ENCODE measurements around the gene CFAP141. TPM values are rescaled to one million over a fixed set of nuclear protein-coding genes. Genes with fewer than 3 reads are reported as not detected.

The CFAP141 gene
- total and polyA plus RNA-seq, 2 of the 4 experiments (the other 2 are of a cell fraction), result not detected

- ChIA-PET POLR2A (ENCODE audit: unreplicated experiment) (no interaction called here), CTCF (no interaction called here)
- TF ChIP-seq USF2 (IDR thresholded peaks at IDR 0.05; ENCODE audit: low read depth, low read length) (no peak), NFE2L2 (IDR thresholded peaks at IDR 0.05; ENCODE audit: low read depth, low read length) (no peak), RAD21 (IDR thresholded peaks at IDR 0.05; ENCODE audit: low read length) (no peak), CHD1 (IDR thresholded peaks at IDR 0.05; ENCODE audit: low read depth, low read length) (no peak), MXI1 (IDR thresholded peaks at IDR 0.05; ENCODE audit: borderline replicate concordance, low read depth, low read length) (no peak), CTCF (conservative IDR thresholded peaks at IDR 0.05; ENCODE audit: low read depth, low read length) (no peak), RCOR1 (IDR thresholded peaks at IDR 0.05; ENCODE audit: insufficient replicate concordance, low read length) (no peak), ELK1 (IDR thresholded peaks at IDR 0.05; ENCODE audit: borderline replicate concordance, low read depth, low read length) (no peak), POLR2A (IDR thresholded peaks at IDR 0.05; ENCODE audit: low read depth, low read length) (no peak), SMC3 (IDR thresholded peaks at IDR 0.05; ENCODE audit: low read depth, low read length) (no peak), RFX5 (IDR thresholded peaks at IDR 0.05; ENCODE audit: low read depth, low read length) (no peak), MAZ (IDR thresholded peaks at IDR 0.05; ENCODE audit: borderline replicate concordance, low read depth, low read length) (no peak), CEBPB (IDR thresholded peaks at IDR 0.05; ENCODE audit: low read depth, low read length) (no peak), MAFK (IDR thresholded peaks at IDR 0.05; ENCODE audit: low read depth, low read length) (no peak), FOS (IDR thresholded peaks at IDR 0.05; ENCODE audit: low read depth, low read length) (no peak)
- Histone ChIP-seq H3K4me1 (ENCODE audit: control insufficient read depth, insufficient read depth, low read length) (no peaks in the 10 kb centered on the region), H3K4ac (ENCODE audit: low read depth, low read length) (no peak overlapping the region), H3K4me3 (ENCODE audit: insufficient read depth, low read depth, low read length) (no peak overlapping the region), H4K91ac (ENCODE audit: insufficient read depth, low read depth, low read length) (no peak overlapping the region), H4K20me1 (ENCODE audit: insufficient read depth, low read length) (peaks cover 24% of the 10 kb centered on the region; the same call in 1 of the 2 replicates), H2BK120ac (ENCODE audit: low read depth, low read length) (no peak overlapping the region), H2BK15ac (ENCODE audit: low read depth, low read length) (no peak overlapping the region), H3K9me3 (ENCODE audit: control insufficient read depth, insufficient read depth, low read length) (no peaks in the 10 kb centered on the region), H3K14ac (replicated peaks; ENCODE audit: low read depth, low read length) (no peak overlapping the region), H2BK20ac (ENCODE audit: low read depth, low read length) (no peak overlapping the region), H2AK5ac (ENCODE audit: low read depth, low read length) (no peak overlapping the region), H2AFZ (replicated peaks; ENCODE audit: low read length, poor library complexity) (no peak overlapping the region), H2AK9ac (replicated peaks; ENCODE audit: low read depth, low read length, poor library complexity) (no peak overlapping the region), H3K56ac (ENCODE audit: extremely low read depth, insufficient read depth, low read length) (no peak overlapping the region), H3K27me3 (ENCODE audit: control insufficient read depth, insufficient read depth, low read length) (no peaks in the 10 kb centered on the region), H3K9me1 (ENCODE audit: insufficient read depth, low read length) (no peaks in the 10 kb centered on the region; the same call in 1 of the 2 replicates), H4K5ac (ENCODE audit: low read depth, low read length) (no peak overlapping the region), H2BK5ac (ENCODE audit: low read depth, low read length, poor library complexity, severe bottlenecking) (no peak overlapping the region), H3K36me3 (ENCODE audit: control insufficient read depth, insufficient read depth, low read length) (peaks cover 59% of the 10 kb centered on the region), H3K4me2 (ENCODE audit: low read depth, low read length) (no peak overlapping the region), H3K9ac (ENCODE audit: low read depth, low read length) (no peak overlapping the region), H3K79me1 (ENCODE audit: low read depth in 1 of 2, low read length in 2 of 2) (peaks cover 19 to 49% of the 10 kb centered on the region in 2 experiments), H3K23ac (ENCODE audit: low read depth, low read length) (no peak overlapping the region), H3K27ac (ENCODE audit: insufficient read depth, low read length) (no peak overlapping the region), H4K8ac (ENCODE audit: low read depth in 2 of 2, low read length in 2 of 2) (no peak overlapping the region), H3K18ac (ENCODE audit: low read depth, low read length) (no peak overlapping the region)
- 100% methylated on average over 1 of the region's 4 CpGs; no CpG with 5 or more reads in 1 of the 2 experiments for WGBS, 2 experiments (ENCODE audit: extremely low coverage in 2 of 2, insufficient read length in 1 of 2)
- in situ Hi-C loops (cut with MboI; ENCODE audit: low sequenced_read_pairs) (no loop called here), intact Hi-C loops (cut with micrococcal nuclease) (no loop called here), dilution Hi-C loops (cut with HindIII; ENCODE audit: low sequenced_read_pairs, unreplicated experiment) (no loop called here)
- no TSS peak for BruUV-seq (replicated peaks)
- no peak for ATAC-seq (ENCODE audit: low read depth)
- no peak for DNase-seq
These were observed 30.7 kb upstream of the CFAP141 start for GRCh38 chr1:154236855-154237254.
